SK-N-MC (cell line): Measurements from ENCODE around the gene PNMA8A.

ENCODE experiments used
- EZH2 ChIP-seq: fragments of 200-600 bp; sonication (generic); IDR thresholded peaks from one replicate; pipeline ENCODE4 v1.6.1; 2017; ENCODE audit warnings: antibody characterized with exemption
- FOXP2 ChIP-seq: optimal IDR thresholded peaks from 2 replicates; pipeline ENCODE3; 2011; ENCODE audit warnings: mild to moderate bottlenecking, moderate library complexity; ENCODE audit not compliant: insufficient read depth; ENCODE audit errors: extremely low read length, control extremely low read depth
- POLR2AphosphoS5 ChIP-seq: IDR thresholded peaks from 2 replicates; pipeline ENCODE4 v1.6.1; 2012; ENCODE audit warnings: mild to moderate bottlenecking, low read depth, low read length, borderline replicate concordance

- TF ChIP-seq EZH2 (no peak), POLR2AphosphoS5 (no peak), FOXP2 (no peak)
Measured at GRCh38 chr19:46484656-46485055, 13.3 kb upstream of the PNMA8A start.
